ENCODE results near the gene OR2H2.

The OR2H2 gene

GRCh38 chr6:29627755-29628418 lies 43.0 kb downstream of the OR2H2 start:
- FAIRE-seq (peak; percentile 92), DNase-seq (ENCODE audit: insufficient read length, low spot score) (peak; percentile 90)

- FAIRE-seq = no peak
- DNase-seq (ENCODE audit: insufficient read length, low spot score) = peak; percentile 89
These were observed 43.7 kb downstream of the OR2H2 start for GRCh38 chr6:29628419-29629281.

- FAIRE-seq (no peak), DNase-seq (ENCODE audit: insufficient read length, low spot score) (no peak)
These were observed 44.6 kb downstream of the OR2H2 start for GRCh38 chr6:29629571-29629970.

- DNase-seq (ENCODE audit: insufficient read length, low spot score) (no peak), FAIRE-seq (no peak)
These were observed 45.4 kb downstream of the OR2H2 start for GRCh38 chr6:29630315-29630714.

- DNase-seq (ENCODE audit: insufficient read length, low spot score) = no peak
These were observed 46.4 kb downstream of the OR2H2 start for GRCh38 chr6:29631209-29631810.

GRCh38 chr6:29631860-29632731 lies 47.2 kb downstream of the OR2H2 start:
- FAIRE-seq = no peak
- peak; percentile 59 for DNase-seq (ENCODE audit: insufficient read length, low spot score)

More at GRCh38 chr6:29631209-29631810, 46.4 kb downstream of the OR2H2 start:
- FAIRE-seq = no peak

GRCh38 chr6:29632789-29633533 lies 48.0 kb downstream of the OR2H2 start, which contains the start of gene GABBR1:
Gene GABBR1 (minus strand): TSS chr6:29633183. CDS start chr6:29632385, 798 bp downstream.
- peak; percentile 74 for FAIRE-seq
- DNase-seq (ENCODE audit: insufficient read length, low spot score) = peak; percentile 93

GRCh38 chr6:29633534-29633905 lies 48.6 kb downstream of the OR2H2 start:
- FAIRE-seq (no peak), DNase-seq (ENCODE audit: insufficient read length, low spot score) (no peak)

GRCh38 chr6:29637247-29637646 lies 52.3 kb downstream of the OR2H2 start:
- FAIRE-seq = no peak
- no peak for DNase-seq (ENCODE audit: insufficient read length, low spot score)
